Activated T-helper 17 cell treated with anti-CD3 and anti-CD28 coated beads, Interleukin-2, amount 50 U/mL, for 72 hours (primary cell): ENCODE results near the gene SYT6. TPM values are rescaled to one million over a fixed set of nuclear protein-coding genes. Genes with fewer than 3 reads are reported as not detected.

ENCODE experiments used
- ATAC-seq: fragments of 150-1000 bp; cut with Tn5 transposase; replicated peaks from 2 replicates; pipeline ENCODE4 v1.10.0; 2021; ENCODE audit warnings: mild to moderate bottlenecking, moderate library complexity
- H3K27ac Mint-ChIP-seq: one replicate; pipeline ENCODE4 v1.8.0; 2022; ENCODE audit warnings: mixed read lengths
- H3K27me3 Mint-ChIP-seq: one replicate; pipeline ENCODE4 v1.8.0; 2022; ENCODE audit warnings: mixed read lengths
- H3K36me3 Mint-ChIP-seq: one replicate; pipeline ENCODE4 v1.8.0; 2022; ENCODE audit warnings: low read depth, mild to moderate bottlenecking, mixed read lengths
- H3K4me1 Mint-ChIP-seq: one replicate; pipeline ENCODE4 v1.8.0; 2022; ENCODE audit warnings: mixed read lengths
- H3K4me3 Mint-ChIP-seq: one replicate; pipeline ENCODE4 v1.8.0; 2022; ENCODE audit warnings: mild to moderate bottlenecking, mixed read lengths
- H3K9me3 Mint-ChIP-seq: one replicate; pipeline ENCODE4 v1.8.0; 2022; ENCODE audit warnings: mixed read lengths
- total RNA-seq, 2 donors: library from RNA; stranded (reverse); gene quantifications; one replicate each; pipeline ENCODE4 v1.2.3, GENCODE V29; 2022

The SYT6 gene
- total RNA-seq, 2 donors from 2014 or later: not detected

- Mint-ChIP-seq H3K4me1 (no peaks in the 10 kb centered on the region), H3K27me3 (peaks cover 5% of the 10 kb centered on the region), H3K27ac (no peak overlapping the region), H3K9me3 (no peaks in the 10 kb centered on the region), H3K36me3 (no peaks in the 10 kb centered on the region), H3K4me3 (no peak overlapping the region)
- no peak for ATAC-seq
Measured at GRCh38 chr1:114139540-114139939, 14.1 kb downstream of the SYT6 start.

- ATAC-seq: no peak
- peaks cover 5% of the 10 kb centered on the region for H3K27me3 Mint-ChIP-seq
- H3K9me3 Mint-ChIP-seq: no peaks in the 10 kb centered on the region
- no peaks in the 10 kb centered on the region for H3K36me3 Mint-ChIP-seq
- H3K27ac Mint-ChIP-seq: no peak overlapping the region
- no peak overlapping the region for H3K4me3 Mint-ChIP-seq
- H3K4me1 Mint-ChIP-seq: no peaks in the 10 kb centered on the region
Measured at GRCh38 chr1:114137497-114137896, 16.2 kb downstream of the SYT6 start.

GRCh38 chr1:114135786-114136185 is 17.9 kb downstream of the SYT6 start:
- H3K4me3 Mint-ChIP-seq: no peak overlapping the region
- H3K9me3 Mint-ChIP-seq: no peaks in the 10 kb centered on the region
- no peak overlapping the region for H3K27ac Mint-ChIP-seq
- H3K27me3 Mint-ChIP-seq: peaks cover 8% of the 10 kb centered on the region
- H3K4me1 Mint-ChIP-seq: no peaks in the 10 kb centered on the region
- no peak for ATAC-seq
- no peaks in the 10 kb centered on the region for H3K36me3 Mint-ChIP-seq

GRCh38 chr1:114134518-114134917 is 19.2 kb downstream of the SYT6 start:
- peaks cover 14% of the 10 kb centered on the region for H3K27me3 Mint-ChIP-seq
- no peak overlapping the region for H3K27ac Mint-ChIP-seq
- no peak overlapping the region for H3K4me3 Mint-ChIP-seq
- no peaks in the 10 kb centered on the region for H3K4me1 Mint-ChIP-seq
- no peak for ATAC-seq
- no peaks in the 10 kb centered on the region for H3K9me3 Mint-ChIP-seq
- H3K36me3 Mint-ChIP-seq: no peaks in the 10 kb centered on the region

DNA sequence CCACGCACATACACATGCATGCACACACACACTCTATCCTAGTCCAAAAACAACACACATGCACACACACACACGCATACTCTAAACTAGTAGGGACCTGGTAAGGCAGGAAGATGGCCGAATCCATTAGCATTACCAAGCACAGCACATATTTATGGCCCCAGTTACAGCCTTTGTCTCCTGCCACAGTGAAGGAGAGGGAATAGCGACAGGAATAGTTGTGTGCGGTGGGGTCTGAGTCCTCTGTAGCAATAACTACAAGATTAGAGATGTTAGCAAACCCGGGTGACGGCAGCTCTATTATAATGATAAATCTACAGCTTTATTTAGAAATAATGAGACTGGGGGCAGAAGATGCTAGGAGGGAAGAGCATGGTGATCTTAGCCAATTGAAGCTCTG is 20.5 kb downstream of the SYT6 start:
- ATAC-seq: no peak
- Mint-ChIP-seq H3K27ac (no peak overlapping the region), H3K36me3 (no peaks in the 10 kb centered on the region), H3K9me3 (peaks cover 5% of the 10 kb centered on the region), H3K4me3 (no peak overlapping the region), H3K4me1 (peaks cover 6% of the 10 kb centered on the region), H3K27me3 (peaks cover 14% of the 10 kb centered on the region)

DNA sequence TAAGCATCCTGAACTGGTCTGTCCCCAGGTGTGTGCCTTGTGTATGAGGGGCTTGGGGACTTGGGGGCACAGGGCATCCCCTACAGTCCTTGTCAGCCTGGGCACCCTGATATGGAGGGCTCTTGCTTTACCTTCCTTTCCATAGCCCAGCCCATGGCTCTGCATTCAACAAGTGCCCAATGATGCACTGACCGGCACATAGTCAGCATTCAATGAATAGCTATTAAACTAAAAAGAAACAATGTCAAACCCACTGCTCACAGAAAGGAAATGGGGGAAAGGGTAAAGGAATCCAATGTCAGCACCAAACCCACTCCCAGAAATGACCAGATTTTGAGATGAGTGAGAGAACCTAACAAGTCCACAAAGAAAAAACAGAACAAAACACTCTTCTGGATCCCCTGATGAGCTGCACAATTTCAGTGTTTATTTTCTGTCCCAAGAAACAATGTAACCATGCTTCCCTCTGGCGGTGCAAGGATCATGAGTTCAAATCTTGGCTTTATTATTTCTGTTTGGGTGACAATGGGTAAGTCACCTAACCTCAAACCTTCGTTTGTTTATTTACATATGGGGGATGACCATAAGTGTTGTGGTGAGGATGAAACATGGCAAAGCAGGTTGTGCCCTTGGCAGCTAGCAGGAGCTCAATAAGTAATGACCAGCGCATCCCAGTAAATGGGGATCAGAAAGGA is 22.0 kb downstream of the SYT6 start:
- no peak for ATAC-seq
- Mint-ChIP-seq H3K4me3 (no peak overlapping the region), H3K36me3 (no peaks in the 10 kb centered on the region), H3K27ac (no peak overlapping the region), H3K4me1 (peaks cover 6% of the 10 kb centered on the region), H3K27me3 (peaks cover 14% of the 10 kb centered on the region), H3K9me3 (peaks cover 5% of the 10 kb centered on the region)

- peaks cover 14% of the 10 kb centered on the region for H3K27me3 Mint-ChIP-seq
- peaks cover 6% of the 10 kb centered on the region for H3K4me1 Mint-ChIP-seq
- peaks cover 5% of the 10 kb centered on the region for H3K9me3 Mint-ChIP-seq
- no peaks in the 10 kb centered on the region for H3K36me3 Mint-ChIP-seq
- no peak overlapping the region for H3K27ac Mint-ChIP-seq
- no peak overlapping the region for H3K4me3 Mint-ChIP-seq
- no peak for ATAC-seq
Measured at GRCh38 chr1:114130846-114131525, 22.7 kb downstream of the SYT6 start.

- peaks cover 6% of the 10 kb centered on the region for H3K4me1 Mint-ChIP-seq
- no peak overlapping the region for H3K4me3 Mint-ChIP-seq
Measured at GRCh38 chr1:114130213-114130612, 23.5 kb downstream of the SYT6 start.

DNA sequence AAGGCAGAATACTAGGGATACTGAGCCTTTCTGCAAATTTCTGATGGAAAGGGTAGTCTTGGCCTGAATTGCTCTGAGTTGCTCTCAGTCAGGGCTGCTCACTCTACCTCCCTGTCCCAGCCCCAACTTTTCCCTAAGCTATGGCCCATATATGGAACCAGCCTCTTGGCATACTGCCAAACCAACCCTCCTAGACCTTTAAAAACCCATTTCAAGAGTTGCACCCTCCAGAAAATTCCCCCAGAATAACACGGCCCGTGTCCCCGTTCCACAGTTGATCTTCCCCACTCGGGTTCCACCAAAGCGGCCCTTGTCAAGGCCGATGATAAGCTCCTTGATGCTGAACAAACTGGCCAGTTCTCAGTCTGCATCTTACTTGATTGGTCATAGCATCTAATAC is 25.4 kb downstream of the SYT6 start:
- peaks cover 6% of the 10 kb centered on the region for H3K4me1 Mint-ChIP-seq
- H3K27me3 Mint-ChIP-seq: peaks cover 9% of the 10 kb centered on the region
- H3K27ac Mint-ChIP-seq: no peak overlapping the region
- no peak for ATAC-seq
- no peak overlapping the region for H3K4me3 Mint-ChIP-seq
- no peaks in the 10 kb centered on the region for H3K36me3 Mint-ChIP-seq
- peaks cover 5% of the 10 kb centered on the region for H3K9me3 Mint-ChIP-seq

More at GRCh38 chr1:114130213-114130612, 23.5 kb downstream of the SYT6 start:
- peaks cover 5% of the 10 kb centered on the region for H3K9me3 Mint-ChIP-seq
- peaks cover 10% of the 10 kb centered on the region for H3K27me3 Mint-ChIP-seq
- no peak for ATAC-seq
- no peaks in the 10 kb centered on the region for H3K36me3 Mint-ChIP-seq
- no peak overlapping the region for H3K27ac Mint-ChIP-seq

DNA sequence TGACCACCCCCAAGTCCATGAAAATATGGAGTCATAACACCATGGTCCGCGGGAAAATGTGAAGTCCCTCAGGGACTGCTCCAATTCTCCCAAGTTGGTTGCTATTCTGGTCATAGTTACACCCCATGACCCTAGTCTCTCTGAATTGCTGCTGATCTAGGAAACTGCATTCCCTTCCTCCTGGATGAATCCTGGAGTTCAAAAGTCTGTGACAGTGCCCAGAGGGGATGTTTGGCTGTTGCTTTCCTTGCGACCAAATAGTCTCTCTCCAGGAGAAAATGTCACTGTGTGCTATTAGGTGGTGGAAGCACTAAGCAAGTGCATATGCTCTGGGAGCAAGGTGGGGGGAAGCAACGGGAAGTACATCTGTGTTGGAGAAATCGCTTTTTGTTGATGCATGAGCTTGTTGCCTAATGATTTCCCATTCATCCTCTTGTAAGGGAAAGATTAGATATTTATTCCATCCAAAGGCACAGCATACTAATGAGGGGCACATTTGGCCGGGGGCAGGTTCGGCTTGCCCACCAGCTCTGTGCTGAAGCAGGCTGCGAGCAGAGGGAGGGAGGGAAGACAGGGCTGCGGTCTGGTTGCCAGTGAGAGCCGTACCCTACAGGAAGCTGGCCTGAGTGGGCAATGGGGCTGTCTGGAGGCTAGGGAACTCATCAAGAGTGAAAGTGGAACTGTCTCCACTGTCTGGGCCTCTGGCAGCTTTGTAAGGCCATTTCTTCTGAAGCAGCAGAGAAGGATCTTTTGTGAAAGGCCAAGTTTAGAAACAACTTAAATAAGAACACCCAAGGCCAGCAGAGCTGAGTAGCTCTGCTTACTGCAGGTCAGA is 27.2 kb downstream of the SYT6 start:
- H3K27me3 Mint-ChIP-seq: peaks cover 6% of the 10 kb centered on the region
- H3K4me3 Mint-ChIP-seq: no peak overlapping the region
- peaks cover 6% of the 10 kb centered on the region for H3K4me1 Mint-ChIP-seq
- H3K27ac Mint-ChIP-seq: no peak overlapping the region
- H3K9me3 Mint-ChIP-seq: peaks cover 5% of the 10 kb centered on the region
- no peak for ATAC-seq
- H3K36me3 Mint-ChIP-seq: no peaks in the 10 kb centered on the region

GRCh38 chr1:114124644-114125043 is 29.0 kb downstream of the SYT6 start:
- Mint-ChIP-seq H3K27ac (no peak overlapping the region), H3K36me3 (no peaks in the 10 kb centered on the region), H3K4me1 (peaks cover 6% of the 10 kb centered on the region), H3K9me3 (peaks cover 5% of the 10 kb centered on the region), H3K4me3 (no peak overlapping the region), H3K27me3 (no peaks in the 10 kb centered on the region)
- ATAC-seq: no peak

GRCh38 chr1:114122941-114123618 is 30.6 kb downstream of the SYT6 start:
- Mint-ChIP-seq H3K27me3 (no peaks in the 10 kb centered on the region), H3K4me1 (no peaks in the 10 kb centered on the region), H3K36me3 (no peaks in the 10 kb centered on the region), H3K9me3 (no peaks in the 10 kb centered on the region), H3K27ac (no peak overlapping the region), H3K4me3 (no peak overlapping the region)
- ATAC-seq: no peak

DNA sequence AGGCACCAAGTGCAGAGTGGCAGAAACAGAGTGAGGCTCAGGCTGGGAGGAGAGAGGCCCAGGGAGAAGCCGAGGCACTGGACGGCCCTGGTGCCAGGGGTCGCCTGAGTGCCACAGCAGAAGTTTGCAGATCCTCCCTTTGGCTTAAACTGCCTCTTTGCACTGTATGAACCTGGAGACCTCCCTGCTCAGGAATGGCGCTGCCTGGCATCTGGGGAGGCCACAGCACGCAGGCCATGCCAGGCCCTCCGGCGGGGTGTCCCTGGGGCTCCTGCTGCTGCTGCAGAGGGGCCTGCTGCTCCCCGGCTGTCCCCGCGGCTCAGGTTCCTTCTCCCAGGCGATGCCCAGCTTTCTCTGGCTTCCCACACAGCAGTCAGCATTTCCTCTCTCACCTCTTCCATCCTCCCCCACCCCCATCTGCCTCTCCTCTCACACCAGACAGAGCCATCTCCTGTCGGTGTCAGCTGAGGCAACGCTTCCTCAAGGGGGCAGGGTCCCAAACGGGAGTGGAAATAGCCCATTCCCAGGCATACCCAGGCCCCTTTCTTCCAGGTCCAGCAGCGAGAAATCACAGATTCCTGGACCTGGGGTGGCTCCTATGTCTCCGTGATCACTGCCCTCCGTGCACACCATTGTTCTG is 35.2 kb downstream of the SYT6 start:
- Mint-ChIP-seq H3K4me1 (peaks cover 4% of the 10 kb centered on the region), H3K27me3 (no peaks in the 10 kb centered on the region), H3K36me3 (no peaks in the 10 kb centered on the region), H3K27ac (no peak overlapping the region), H3K4me3 (no peak overlapping the region), H3K9me3 (no peaks in the 10 kb centered on the region)
- ATAC-seq: no peak

GRCh38 chr1:114117654-114118053 is 36.0 kb downstream of the SYT6 start:
- Mint-ChIP-seq H3K9me3 (no peaks in the 10 kb centered on the region), H3K4me1 (peaks cover 10% of the 10 kb centered on the region), H3K27me3 (no peaks in the 10 kb centered on the region), H3K4me3 (no peak overlapping the region), H3K27ac (no peak overlapping the region), H3K36me3 (no peaks in the 10 kb centered on the region)
- ATAC-seq: no peak
